Mesothelial cell of epicardium (in vitro differentiated cells): ENCODE data around the gene LRRC3C. TPM values are rescaled to one million over a fixed set of nuclear protein-coding genes. Genes with fewer than 3 reads are reported as not detected.

Experiments used
- DNase-seq, 2 experiments: peaks; one replicate each; pipeline ENCODE4 v3.0.0; 2021; ENCODE audit warnings: low spot score in 2 of 2; ENCODE audit not compliant: unreplicated experiment in 2 of 2
- H3K27ac Mint-ChIP-seq: 2 replicates; pipeline ENCODE4 v1.8.0; 2021; ENCODE audit warnings: mixed read lengths
- H3K27me3 Mint-ChIP-seq: 2 replicates; pipeline ENCODE4 v1.8.0; 2021; ENCODE audit warnings: low read depth, mixed read lengths
- H3K36me3 Mint-ChIP-seq: 2 replicates; pipeline ENCODE4 v1.8.0; 2021; ENCODE audit warnings: mixed read lengths
- H3K4me1 Mint-ChIP-seq: 2 replicates; pipeline ENCODE4 v1.8.0; 2021; ENCODE audit warnings: mixed read lengths
- H3K4me3 Mint-ChIP-seq: 2 replicates; pipeline ENCODE4 v1.8.0; 2021; ENCODE audit warnings: mild to moderate bottlenecking, moderate library complexity, mixed read lengths
- H3K9me3 Mint-ChIP-seq: 2 replicates; pipeline ENCODE4 v1.8.0; 2021; ENCODE audit warnings: mixed read lengths
- total RNA-seq: library from RNA; stranded (reverse); gene quantifications from 3 replicates; pipeline ENCODE4 v1.2.1, GENCODE V29; 2021
- TF ChIP-seq, protein P1 (sequence below): fragments of 200-600 bp; sonication (generic); IDR thresholded peaks from one replicate; pipeline ENCODE4 v1.5.0; 2021; ENCODE audit warnings: antibody characterized with exemption; ENCODE audit not compliant: unreplicated experiment

Gene LRRC3C
- total RNA-seq, 1 donor from 2014 or later = not detected

DNA sequence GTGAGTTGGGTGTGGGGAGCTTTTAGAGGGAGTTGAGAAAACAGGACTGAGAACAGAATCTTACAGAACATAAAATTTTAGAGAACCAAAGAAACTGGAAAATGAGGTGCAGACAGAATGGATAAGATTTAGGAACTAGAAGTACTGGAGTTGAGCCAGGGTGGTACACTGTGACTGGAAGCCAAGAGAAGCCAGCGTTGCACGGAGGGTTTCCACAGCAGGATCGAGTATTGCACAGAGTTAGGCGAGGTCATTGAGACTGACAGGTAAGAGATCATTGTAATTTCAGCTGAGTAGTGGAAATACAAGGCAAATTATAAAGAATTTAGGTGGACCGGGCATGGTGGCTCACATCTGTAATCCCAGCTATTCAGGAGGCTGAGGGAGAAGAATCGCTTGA is 41.8 kb downstream of the LRRC3C start:
- no peak for DNase-seq
- Mint-ChIP-seq H3K27me3 (peaks cover 72% of the 10 kb centered on the region), H3K4me1 (peaks cover 8% of the 10 kb centered on the region)

DNA sequence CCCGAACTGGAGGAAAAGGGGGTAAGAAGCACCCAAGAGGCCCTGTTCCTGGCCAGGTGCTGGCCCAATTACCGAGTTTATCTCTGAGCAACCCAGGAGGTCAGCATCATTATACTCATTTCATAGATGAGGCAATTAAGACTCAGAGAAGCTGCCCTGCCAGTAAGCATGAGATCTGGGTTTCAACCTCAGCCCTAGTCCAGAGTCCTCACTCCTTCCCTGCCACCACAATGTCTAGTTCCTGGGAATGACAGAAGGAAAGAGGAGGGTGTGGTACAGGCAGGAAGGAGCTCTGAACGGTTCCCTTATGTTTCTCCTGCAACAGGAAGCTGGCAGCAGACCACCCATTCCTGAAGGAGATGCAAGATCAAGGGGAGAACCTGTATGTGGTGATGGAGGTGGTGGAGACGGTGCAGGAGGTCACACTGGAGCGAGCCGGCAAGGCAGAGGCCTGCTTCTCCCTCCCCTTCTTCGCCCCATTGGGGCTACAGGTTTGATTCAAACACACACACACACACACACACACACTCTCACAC is 42.7 kb downstream of the LRRC3C start:
- Mint-ChIP-seq H3K4me3 (no peak overlapping the region), H3K36me3 (no peaks in the 10 kb centered on the region), H3K27me3 (peaks cover 67% of the 10 kb centered on the region), H3K4me1 (peaks cover 8% of the 10 kb centered on the region), H3K27ac (no peak overlapping the region), H3K9me3 (no peaks in the 10 kb centered on the region)
- TF ChIP-seq, protein P1, sequence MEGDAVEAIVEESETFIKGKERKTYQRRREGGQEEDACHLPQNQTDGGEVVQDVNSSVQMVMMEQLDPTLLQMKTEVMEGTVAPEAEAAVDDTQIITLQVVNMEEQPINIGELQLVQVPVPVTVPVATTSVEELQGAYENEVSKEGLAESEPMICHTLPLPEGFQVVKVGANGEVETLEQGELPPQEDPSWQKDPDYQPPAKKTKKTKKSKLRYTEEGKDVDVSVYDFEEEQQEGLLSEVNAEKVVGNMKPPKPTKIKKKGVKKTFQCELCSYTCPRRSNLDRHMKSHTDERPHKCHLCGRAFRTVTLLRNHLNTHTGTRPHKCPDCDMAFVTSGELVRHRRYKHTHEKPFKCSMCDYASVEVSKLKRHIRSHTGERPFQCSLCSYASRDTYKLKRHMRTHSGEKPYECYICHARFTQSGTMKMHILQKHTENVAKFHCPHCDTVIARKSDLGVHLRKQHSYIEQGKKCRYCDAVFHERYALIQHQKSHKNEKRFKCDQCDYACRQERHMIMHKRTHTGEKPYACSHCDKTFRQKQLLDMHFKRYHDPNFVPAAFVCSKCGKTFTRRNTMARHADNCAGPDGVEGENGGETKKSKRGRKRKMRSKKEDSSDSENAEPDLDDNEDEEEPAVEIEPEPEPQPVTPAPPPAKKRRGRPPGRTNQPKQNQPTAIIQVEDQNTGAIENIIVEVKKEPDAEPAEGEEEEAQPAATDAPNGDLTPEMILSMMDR = no peak
- DNase-seq = no peak

More for the DNA sequence above, 41.8 kb downstream of the LRRC3C start:
- Mint-ChIP-seq H3K4me3 (no peak overlapping the region), H3K36me3 (no peaks in the 10 kb centered on the region), H3K9me3 (no peaks in the 10 kb centered on the region), H3K27ac (no peak overlapping the region)
- TF ChIP-seq, protein P1 = no peak

DNA sequence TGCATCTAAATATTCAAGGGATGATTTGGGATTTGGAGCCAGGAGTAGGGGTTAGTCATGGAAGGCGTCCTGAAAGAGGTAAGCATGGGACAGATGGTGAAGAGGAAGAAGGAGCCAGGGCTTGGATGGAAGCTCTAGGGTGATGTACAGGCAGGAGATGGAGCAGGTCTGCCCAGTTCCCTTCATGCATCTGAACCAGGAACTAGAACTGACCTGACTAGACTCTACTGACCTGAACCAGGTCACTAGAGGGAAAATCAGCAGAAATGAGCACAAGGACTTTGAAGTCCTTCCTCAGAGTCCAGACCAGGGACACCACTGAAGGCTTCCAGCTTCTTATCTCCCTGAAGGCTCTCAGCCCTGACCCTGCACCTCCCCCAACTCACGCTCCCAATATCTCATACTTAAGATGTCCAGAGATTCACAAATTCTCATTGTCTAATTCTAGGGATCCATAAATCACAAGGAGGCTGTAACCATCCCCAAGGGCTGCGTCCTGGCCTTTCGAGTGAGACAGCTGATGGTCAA is 43.6 kb downstream of the LRRC3C start:
- TF ChIP-seq, protein P1 = no peak
- Mint-ChIP-seq H3K9me3 (no peaks in the 10 kb centered on the region), H3K36me3 (no peaks in the 10 kb centered on the region), H3K4me1 (peaks cover 8% of the 10 kb centered on the region), H3K27ac (no peak overlapping the region), H3K4me3 (no peak overlapping the region), H3K27me3 (peaks cover 68% of the 10 kb centered on the region)
- DNase-seq = no peak

DNA sequence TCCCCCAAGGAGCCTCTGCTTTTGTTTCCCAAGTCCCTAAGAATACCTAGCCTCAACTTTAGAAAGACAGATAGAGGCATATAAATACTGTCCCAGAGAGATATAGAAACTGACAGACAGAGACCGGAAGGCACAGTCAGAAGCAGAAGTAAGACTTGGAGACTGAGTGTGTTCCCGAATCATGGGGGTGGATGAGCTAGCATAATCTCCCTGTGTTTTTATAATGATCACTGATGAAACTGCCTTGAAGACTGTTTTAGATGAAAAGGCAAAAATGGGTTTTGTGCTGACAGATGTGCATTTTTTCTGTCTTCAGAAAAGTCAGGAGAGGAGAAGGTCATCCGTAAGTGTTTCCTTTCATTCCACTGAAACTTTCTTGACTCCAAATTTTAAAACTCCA is 44.7 kb downstream of the LRRC3C start:
- H3K36me3 Mint-ChIP-seq = no peaks in the 10 kb centered on the region
- no peak overlapping the region for H3K4me3 Mint-ChIP-seq
- H3K9me3 Mint-ChIP-seq = no peaks in the 10 kb centered on the region
- H3K27ac Mint-ChIP-seq = no peak overlapping the region
- peaks cover 56% of the 10 kb centered on the region for H3K27me3 Mint-ChIP-seq
- TF ChIP-seq, protein P1 = no peak
- peaks cover 8% of the 10 kb centered on the region for H3K4me1 Mint-ChIP-seq
- no peak for DNase-seq

DNA sequence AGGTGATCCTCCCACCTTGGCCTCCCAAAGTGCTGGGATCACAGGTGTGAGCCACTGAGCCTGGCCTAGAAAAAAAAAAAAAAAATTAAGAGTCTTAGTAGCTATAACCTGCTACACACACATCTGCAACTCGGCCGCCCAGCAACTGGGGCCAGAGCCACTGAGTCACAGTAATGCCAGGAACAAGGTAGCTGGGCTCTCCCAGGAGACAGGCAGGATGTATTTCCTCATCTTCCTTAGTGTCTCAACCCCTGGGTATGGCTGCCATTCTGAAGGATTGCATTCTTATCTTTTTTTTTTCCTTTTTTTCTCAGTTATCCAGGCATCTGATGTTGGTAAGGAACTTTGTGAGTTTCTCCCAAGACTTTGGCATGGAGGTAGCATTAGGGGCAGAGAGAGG is 46.0 kb downstream of the LRRC3C start:
- H3K4me3 Mint-ChIP-seq = no peak overlapping the region
- no peaks in the 10 kb centered on the region for H3K9me3 Mint-ChIP-seq
- peaks cover 54% of the 10 kb centered on the region for H3K27me3 Mint-ChIP-seq
- H3K4me1 Mint-ChIP-seq = peaks cover 12% of the 10 kb centered on the region
- TF ChIP-seq, protein P1 = no peak
- H3K27ac Mint-ChIP-seq = no peak overlapping the region
- DNase-seq = no peak
- no peaks in the 10 kb centered on the region for H3K36me3 Mint-ChIP-seq
